HG03575 (cell line): ENCODE results near the gene MCCC1.
A peak's percentile ranks its signal among the peaks of the same experiment; 100 is the strongest.
"Not testable (repeated sequence)": the region's sequence is repeated elsewhere in the genome, so short reads cannot be mapped to it uniquely, and the experiment has no call there.

Experiments
- ATAC-seq: cut with Tn5 transposase; IDR thresholded peaks from one replicate; pipeline ENCODE4 v1.9.1; 2021; ENCODE audit not compliant: unreplicated experiment, insufficient number of reproducible peaks, low FRiP score; ENCODE audit errors: extremely low read depth

The MCCC1 gene

DNA sequence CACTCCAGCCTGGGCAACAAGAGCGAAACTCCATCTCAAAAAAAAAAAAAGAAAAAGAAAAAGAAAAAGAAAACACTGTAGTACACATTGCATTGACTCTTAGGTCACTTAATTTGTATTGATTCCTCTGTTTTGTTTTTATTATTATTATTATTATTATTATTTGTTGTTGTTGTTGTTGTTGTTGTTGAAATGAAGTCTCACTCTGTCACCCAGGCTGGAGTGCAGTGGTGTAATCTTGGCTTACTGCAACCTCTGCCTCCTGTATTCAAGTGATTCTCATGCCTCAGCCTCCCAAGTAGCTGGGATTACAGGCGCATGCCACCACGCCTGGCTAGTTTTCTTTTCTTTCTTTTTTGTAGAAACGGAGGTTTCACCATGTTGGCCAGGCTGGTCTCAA lies 8.1 kb upstream of the MCCC1 start:
- not testable (repeated sequence) for ATAC-seq

DNA sequence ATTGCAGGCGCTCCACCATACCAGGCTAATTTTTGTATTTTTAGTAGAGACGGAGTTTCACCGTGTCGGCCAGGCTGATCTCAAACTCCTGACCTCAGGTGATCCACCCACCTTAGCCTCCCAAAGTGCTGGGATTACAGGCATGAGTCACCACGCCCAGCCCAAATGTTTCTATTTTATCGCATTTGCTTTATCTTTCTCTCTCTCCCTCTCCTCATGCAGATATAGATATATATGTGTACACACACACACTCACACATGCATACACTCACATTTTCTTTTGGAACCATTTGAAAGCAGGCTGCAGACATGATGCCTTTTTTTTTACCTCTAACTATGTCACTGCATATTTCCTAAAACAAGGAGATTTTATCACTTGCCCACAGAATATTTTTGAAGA lies 7.3 kb upstream of the MCCC1 start:
- no peak for ATAC-seq

DNA sequence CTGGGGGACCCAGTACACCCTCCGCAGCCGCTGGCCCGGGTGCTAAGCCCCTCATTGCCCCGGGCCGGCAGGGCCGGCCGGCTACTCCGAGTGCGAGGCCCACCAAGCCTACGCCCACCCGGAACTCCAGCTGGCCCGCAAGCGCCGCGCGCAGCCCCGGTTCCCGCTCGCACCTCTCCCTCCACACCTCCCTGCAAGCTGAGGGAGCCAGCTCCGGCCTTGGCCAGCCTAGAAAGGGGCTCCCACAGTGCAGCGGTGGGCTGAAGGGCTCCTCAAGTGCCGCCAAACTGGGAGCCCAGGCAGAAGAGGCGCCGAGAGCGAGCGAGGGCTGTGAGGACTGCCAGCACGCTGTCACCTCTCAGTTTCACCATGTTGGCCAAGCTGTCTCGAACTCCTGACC lies 4.7 kb upstream of the MCCC1 start:
- ATAC-seq: not testable (repeated sequence)

DNA sequence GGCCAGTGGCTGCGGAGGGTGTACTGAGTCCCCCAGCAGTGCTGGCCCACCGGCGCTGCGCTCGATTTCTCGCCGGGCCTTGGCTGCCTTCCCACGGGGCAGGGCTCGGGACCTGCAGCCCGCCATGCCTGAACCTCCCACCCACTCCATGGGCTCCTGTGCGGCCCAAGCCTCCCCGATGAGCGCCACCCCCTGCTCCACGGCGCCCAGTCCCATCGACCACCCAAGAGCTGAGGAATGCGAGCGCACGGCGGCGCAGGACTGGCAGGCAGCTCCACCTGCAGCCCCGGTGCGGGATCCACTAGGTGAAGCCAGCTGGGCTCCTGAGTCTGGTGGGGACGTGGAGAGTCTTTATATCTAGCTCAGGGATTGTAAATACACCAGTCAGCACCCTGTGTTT lies 1.7 kb upstream of the MCCC1 start:
- ATAC-seq: not testable (repeated sequence)

DNA sequence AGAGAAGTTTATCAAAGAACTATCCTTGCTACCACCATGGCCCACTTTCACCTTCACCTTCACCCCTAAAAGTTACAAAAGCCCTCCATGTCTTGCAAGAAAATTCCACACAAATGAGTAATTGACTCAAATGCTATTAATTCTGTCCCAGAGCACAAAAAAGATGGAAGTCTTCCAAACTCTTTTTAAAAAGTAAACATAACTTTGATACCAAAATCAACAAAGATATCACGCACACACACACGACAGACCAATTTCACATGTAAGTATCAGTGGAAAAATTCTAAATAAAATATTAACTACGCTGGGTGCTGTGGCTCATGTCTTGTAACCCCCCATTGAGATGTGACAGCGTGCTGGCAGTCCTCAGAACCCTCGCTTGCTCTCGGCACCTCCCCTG lies 1.1 kb upstream of the MCCC1 start:
- ATAC-seq: no peak

DNA sequence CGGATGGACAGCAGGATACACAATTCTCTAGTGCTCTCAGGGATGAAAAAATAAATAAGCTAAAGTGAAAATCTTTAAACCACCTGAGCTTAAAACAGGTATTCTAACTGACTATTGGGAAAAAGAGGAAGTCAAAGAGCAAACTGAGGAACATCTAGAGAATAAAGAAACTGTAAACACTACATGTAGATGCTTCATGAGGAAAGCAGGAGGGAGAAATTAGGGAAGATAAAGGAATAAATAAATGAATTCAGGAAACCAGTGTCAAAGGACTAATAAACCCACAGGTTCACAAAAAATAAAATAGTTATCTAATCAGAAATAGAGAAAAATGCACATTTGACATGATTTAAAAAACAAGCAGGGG lies 525 bp upstream of the MCCC1 start:
- ATAC-seq: no peak

DNA sequence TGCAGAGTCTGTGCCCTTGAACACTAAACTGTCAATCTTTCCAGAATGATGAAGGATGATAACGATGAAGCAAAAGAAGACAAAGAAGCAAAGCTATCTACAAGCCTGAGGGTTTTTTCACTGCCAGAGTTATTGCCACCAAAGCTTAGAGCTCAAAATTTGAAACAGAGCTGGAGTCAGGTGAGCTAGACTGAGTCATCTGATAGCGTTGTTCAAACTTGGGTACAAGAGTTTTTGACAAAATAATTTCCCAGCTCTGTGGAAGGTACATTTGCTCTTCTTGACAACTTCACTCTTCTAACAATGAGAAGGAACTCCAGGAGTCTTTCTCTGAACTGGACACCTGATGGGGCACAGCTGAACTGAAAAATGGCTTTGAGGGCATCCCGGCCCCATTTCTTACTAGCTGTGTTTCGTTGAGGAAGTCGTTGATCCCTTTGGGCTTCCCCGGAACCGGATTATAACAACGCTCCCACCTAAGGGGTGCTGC lies 715 bp downstream of the MCCC1 start:
- ATAC-seq: peak; percentile 5

DNA sequence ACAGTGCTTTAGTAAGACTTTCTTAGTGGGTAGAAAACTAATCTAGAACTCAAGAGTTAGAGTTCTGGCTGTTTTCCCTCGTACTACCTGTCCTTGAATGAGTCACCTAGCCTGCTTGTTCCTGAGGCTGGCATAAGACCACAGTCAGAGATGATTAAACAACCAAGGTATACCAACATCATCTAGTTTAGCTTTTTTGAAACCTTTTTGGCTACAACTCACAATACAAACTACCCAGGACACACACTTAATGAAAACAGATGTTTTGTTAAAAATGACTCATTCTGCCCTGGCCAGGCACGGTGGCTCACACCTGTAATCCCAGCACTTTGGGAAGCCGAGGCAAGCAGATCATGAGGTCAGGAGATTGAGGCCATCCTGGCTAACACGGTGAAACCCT lies 4.6 kb downstream of the MCCC1 start:
- no peak for ATAC-seq

DNA sequence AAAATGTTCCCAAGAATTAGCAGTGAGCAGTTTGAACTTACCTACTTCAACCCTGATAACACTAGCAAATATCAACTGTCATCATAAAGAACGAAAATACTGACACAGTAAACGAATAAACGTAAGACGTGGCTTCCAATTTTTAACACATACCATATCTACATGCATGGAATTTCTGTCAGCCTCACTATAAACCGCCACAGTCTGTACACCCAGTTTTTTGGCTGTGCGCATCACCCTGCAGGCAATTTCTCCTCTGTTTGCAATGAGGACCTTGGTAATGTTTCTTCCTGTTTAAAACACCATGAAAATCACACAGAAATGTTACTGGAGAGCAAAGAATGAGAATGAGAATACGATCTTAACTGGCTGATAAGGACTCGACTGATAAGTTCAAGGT lies 7.0 kb downstream of the MCCC1 start:
- no peak for ATAC-seq

DNA sequence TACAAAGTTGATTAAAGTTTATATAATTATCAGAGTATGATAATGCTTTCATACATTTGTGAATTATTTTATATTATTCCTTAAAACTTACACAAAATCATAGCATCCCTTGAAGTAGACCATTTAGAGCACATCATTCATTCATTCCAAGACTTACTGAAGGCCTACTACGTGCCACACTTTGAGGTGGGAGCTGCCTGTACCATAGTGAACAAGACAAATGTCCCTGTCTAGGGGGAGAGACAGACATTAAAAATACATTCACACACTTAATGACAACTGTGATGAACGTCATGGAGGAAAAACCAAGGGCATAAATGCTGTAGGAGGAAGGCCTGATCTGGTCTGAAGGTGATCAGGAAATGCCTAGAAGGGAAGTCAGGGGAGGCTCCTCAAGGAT lies 12.1 kb downstream of the MCCC1 start:
- no peak for ATAC-seq

DNA sequence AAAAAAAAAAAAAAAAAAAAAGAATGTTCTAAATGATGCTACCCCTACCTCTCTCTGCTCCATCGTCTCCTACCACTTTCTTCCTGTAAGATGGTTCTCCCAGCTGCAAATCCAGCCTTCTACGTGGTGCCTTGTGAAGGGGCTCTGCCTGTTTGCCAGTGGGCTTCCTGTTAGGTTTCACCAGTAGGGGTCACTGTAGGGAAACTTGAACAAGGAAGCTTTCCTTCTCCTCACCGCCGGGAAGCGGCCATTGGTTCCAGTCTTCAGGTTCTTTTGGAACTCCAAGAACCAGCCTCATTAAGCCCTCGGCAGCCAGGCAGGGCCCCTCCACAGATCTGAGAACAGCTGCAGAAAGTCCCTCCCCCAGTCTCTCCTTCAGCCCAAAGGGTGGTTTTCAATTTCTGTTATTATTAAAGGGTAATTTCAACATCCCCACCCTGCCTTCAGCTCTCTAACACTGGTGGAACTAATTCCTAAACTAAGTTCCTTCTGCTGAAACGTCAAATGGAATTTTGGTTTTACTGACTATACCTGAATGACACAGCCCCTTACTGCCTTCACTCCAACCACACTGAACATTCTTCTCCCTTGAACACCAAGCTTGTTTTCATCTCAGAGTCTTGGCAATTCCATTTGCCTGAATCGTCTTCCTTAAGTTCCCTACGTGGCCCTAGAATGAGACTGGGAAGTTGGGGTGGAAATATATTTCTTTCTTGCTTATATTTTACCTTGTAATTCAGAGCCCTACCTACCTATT lies 13.5 kb downstream of the MCCC1 start:
- ATAC-seq: no peak

DNA sequence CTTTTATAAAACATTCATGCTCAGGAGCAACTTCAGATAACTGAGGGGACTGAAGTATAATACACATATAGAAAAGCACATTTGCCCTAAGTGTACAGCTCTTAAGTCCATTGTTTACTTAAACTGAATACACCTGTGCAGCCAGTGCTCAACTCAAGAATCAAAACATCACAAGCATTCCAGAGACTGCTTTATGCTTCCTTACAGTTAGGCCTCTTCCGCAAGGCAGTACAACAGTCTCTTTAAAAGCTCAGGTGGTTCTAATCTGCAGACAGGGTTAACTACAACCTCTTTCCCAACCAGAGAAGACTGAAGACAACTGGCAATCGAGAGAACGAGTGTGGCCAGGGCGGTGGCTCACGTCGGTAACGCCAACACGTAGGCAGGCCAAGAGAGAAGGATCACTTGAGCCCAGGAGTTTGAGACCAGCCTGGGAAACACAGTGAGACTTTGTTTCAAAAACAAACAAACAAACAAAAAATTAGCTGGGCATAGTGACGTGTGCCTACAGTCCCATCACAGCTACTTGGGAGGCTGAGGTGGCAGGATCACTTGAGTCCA lies 16.9 kb downstream of the MCCC1 start:
- ATAC-seq: no peak

DNA sequence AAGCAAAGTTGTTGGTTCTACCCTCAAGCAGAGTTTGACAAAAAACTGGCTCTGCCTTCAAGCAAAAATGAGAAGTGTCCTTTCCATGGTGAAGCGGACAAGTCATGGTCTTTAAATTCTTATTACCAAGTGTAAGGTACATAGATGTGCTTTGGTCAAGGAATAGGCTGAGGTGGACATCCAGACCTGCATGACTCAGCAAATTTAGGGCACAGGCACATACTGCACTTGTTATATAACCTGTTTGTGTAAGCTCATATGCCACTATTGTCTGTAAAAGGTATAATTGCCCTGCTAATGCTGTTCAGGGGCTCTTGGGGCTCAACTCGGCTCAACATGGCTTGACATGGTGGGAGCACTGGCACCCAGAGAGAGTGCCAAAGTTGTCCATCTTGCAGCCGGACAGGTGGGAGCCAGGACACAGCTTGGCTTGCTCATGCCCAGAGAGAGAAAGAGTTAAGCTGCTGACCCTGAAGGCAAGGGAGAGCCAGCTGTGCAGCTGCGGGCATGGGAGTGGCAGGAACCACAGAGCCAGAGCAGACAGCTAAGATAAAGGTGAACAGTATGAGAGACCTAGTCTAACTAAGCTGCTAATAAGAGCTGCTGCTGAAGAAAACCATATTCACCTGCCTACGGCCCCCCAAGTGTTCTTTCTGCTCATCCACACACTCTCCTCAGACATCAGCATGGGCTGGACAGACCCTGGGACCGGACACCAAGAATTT lies 17.7 kb downstream of the MCCC1 start:
- no peak for ATAC-seq

DNA sequence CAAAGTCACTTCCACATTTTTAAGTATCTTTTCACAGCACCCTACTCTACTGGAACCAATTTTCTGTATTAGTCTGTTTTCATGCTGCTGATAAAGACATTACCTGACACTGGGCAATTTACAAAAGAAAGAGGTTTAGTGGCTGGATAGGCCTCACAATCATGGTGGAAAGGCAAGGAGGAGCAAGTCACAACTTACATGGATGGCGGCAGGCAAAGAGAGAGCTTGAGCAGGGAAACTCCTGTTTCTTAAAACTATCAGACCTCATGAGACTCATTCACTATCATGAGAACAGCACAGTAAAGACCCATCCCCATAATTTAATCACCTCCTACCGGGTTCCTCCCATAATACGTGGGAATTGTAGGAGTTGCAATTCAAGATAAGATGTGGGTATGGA lies 18.7 kb downstream of the MCCC1 start:
- ATAC-seq: no peak

DNA sequence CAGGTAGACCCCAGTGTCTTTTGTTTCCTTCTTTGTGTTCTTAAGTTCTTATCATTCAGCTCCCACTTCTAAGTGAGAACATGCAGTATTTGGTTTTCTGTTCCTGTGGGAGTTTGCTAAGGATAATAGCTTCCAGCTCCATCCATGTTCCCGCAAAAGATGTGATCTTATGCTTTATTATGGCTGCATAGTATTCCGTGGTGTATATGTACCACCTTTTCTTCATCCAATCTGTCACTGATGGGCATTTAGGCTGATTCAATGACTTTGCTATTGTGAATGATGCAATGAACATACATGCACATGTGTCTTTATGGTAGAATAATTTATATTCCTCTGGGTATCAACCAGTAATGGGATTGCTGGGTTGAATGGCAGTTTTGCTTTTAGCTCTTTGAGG lies 24.4 kb downstream of the MCCC1 start:
- ATAC-seq: no peak

DNA sequence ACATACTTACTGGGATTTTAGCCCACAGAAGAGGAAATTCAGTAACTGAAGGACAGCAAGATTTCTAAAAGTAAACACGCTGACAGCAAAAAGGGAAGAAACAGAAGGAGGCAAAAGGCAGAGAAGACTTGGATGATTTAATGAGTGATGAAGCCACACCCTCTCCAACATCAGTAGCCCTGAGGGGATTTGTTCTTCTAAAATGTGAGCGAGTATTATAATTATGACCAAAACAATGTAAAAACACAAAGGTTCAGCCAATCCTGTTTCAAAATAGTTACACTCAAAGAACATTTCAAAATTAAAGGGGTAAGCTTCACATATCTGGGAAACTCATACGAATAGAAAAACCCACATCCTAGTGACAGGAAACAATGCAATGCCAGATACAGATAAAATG lies 25.0 kb downstream of the MCCC1 start:
- ATAC-seq: no peak

DNA sequence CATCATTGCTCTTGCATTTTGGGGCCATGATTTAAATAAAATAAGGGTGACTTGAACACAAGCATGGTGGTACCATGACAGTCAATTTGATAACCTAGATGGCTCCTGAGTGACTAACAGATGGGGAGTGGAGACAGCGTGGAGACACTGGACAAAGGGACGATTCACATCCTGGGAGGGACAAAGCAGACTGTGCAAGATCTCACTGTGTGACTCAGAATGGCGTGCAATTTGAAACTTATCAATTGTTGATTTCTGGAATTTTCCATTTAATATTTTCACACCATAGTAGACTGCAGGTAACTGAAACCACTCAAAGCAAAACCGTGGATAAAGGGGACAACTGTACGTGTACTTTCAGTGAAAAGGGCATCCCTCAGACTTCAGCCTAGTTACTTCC lies 25.5 kb downstream of the MCCC1 start:
- ATAC-seq: no peak

DNA sequence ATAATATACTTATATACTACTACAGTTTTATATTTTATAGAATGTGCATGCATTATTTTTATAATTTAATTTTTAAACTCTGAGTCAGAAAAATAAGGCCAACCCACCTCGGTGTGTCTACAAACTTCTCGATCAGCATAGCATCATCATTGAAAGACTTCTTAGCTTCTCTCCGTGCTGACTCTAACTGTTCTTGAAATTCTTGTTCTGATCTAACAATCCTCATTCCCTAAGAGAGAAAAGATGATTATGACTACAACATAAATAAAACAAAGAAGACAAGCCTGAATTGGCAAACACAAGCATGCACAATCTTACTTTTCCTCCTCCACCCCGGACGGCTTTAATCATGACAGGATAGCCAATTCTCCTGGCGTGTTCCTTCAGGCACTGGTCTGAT lies 28.4 kb downstream of the MCCC1 start:
- ATAC-seq: no peak

DNA sequence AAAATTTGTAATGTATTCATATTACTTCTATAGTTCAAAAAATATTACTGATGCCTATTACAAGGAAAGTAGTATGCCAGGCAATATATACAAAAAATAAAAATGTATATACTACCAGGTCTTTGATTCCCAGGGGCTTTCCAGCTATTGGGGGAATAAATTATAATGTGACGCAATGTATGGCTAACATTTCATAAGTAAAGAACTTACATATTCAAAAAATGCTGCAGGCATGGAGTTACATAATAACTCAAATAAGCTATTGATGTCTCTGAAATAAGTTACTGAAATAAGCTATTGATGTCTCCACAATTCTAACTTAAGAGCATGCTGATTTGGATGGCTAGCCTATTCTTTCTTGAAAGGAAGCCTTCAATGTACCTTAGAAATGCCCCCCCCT lies 30.2 kb downstream of the MCCC1 start:
- ATAC-seq: no peak

DNA sequence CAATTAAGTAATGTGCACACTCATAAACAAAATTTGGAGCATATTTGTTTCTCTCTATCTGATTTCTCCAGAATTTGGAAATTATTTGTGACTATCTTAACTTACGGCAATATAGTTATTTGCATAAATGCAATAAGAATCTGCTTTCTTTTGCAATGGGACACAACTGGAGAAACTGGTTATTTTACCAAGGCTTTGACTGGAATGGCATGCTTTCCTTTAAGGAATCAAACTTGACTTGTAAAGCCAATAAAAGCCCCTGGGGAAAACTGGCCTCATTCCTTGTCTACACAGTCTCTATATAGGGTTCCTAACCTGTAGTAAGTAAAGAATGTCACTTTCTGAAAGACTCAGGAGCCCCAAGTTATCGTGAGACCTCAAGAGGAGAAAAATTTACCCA lies 32.4 kb downstream of the MCCC1 start:
- ATAC-seq: not testable (repeated sequence)
